GM19324 (cell line): Measurements from ENCODE around the gene SNX21.
"Not testable (repeated sequence)": the region's sequence is repeated elsewhere in the genome, so short reads cannot be mapped to it uniquely, and the experiment has no call there.

Source experiments
- ATAC-seq: cut with Tn5 transposase; IDR thresholded peaks from one replicate; pipeline ENCODE4 v1.9.1; 2021; ENCODE audit warnings: mild to moderate bottlenecking, moderate library complexity; ENCODE audit not compliant: unreplicated experiment, low FRiP score

Gene SNX21

DNA sequence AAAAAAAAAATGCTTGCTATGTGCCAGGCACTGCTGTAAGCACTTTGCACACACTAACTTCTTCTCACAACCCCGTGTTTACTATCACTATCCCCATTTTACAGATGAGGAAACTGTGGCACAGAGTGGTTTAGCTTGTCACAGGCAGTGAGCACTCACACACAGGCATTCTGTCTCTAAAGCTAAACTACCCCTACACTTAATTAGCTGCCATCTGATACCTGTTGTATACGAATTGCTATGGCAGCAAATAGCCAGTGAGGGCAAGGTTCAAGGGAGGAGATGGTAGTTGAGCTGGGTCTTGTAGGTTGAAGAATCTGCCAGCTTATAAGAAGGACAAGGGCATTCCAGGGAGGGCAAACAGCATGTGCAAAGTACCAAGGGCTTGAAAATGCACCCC lies 11.7 kb upstream of the SNX21 start:
- ATAC-seq: no peak

GRCh38 chr20:45822857-45823256 lies 10.7 kb upstream of the SNX21 start:
- no peak for ATAC-seq

GRCh38 chr20:45823949-45824835 lies 9.4 kb upstream of the SNX21 start:
- no peak for ATAC-seq

GRCh38 chr20:45826381-45827019 lies 7.1 kb upstream of the SNX21 start:
- ATAC-seq: no peak

GRCh38 chr20:45827030-45827652 lies 6.5 kb upstream of the SNX21 start, which contains the start of gene TNNC2:
Gene TNNC2 (minus strand): TSS chr20:45827312. CDS start chr20:45827248, 64 bp downstream.
- ATAC-seq: no peak

DNA sequence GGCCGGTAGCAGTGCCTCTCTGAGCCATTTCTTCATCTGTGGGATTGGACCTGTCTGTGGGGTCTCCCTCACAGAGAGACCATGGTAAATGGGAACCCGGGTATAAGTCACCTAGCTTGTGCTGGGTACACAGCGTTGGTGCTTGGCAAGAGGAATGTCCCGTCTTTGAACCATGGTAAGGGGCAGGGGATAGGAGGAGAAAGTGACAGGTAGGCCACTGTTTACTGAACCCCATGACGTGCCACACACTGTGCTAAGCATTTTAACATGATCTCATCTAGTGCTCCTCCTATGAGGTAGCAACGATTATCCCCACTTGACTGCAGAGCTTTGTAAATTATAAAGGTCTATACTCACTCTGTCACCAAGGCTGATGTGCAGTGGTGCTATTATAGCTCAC lies 5.9 kb upstream of the SNX21 start:
- no peak for ATAC-seq

DNA sequence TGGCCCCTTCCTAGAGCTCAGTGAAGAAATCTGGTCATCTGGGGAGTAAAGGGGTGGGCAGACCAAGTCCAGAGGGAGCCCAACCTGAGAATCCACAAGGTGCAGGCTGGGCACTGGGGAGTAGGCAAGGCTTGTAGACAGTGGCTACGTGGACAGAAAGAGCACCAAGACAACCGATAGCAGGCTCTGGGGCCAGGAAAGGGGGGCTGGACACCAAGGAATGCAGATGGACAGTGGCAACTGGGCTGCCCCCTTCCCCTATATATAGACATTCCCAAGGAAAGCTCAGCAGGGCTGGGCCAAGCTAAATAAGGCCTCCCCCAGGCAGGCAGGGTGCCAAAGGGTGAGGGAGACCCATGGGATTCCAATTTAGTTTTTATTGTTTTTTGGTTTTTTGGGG lies 5.0 kb upstream of the SNX21 start:
- no peak for ATAC-seq

DNA sequence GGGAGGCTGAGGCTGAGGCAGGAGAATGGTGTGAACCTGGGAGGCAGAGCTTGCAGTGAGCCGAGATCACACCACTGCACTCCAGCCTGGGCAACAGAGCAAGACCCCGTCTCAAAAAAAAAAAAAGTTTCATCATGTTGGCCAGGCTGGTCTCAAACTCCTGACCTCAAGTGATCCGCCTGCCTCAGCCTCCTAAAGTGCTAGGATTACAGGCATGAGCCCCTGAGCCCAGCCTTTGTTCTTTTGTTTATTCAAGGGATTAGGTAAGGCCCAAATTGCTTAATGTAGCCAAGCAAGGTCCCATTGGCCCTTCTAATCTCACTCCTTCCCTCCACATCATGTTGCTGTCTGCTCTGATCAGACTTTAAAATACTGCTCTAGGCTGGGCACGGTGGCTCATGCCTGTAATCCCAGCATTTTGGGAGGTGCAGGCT lies 3.9 kb upstream of the SNX21 start:
- ATAC-seq: not testable (repeated sequence)

DNA sequence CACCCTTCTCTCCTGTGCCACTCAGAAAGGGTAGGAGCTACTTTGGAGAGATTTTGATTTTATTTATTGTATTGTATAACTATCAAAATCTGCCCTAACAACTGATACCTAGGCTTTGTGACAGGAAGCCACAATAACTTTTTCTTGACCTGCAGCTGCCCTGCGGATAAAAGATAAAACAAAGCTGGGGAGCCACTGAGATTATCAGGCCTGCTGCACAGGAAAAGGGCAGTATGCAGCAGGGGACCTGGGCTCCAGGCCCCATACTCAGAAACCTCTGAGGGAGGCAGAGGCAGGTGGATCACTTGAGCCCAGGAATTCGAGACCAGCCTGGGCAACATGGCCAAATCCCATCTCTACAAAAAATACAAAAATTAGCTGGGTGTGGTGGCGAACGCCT lies 980 bp upstream of the SNX21 start:
- no peak for ATAC-seq

DNA sequence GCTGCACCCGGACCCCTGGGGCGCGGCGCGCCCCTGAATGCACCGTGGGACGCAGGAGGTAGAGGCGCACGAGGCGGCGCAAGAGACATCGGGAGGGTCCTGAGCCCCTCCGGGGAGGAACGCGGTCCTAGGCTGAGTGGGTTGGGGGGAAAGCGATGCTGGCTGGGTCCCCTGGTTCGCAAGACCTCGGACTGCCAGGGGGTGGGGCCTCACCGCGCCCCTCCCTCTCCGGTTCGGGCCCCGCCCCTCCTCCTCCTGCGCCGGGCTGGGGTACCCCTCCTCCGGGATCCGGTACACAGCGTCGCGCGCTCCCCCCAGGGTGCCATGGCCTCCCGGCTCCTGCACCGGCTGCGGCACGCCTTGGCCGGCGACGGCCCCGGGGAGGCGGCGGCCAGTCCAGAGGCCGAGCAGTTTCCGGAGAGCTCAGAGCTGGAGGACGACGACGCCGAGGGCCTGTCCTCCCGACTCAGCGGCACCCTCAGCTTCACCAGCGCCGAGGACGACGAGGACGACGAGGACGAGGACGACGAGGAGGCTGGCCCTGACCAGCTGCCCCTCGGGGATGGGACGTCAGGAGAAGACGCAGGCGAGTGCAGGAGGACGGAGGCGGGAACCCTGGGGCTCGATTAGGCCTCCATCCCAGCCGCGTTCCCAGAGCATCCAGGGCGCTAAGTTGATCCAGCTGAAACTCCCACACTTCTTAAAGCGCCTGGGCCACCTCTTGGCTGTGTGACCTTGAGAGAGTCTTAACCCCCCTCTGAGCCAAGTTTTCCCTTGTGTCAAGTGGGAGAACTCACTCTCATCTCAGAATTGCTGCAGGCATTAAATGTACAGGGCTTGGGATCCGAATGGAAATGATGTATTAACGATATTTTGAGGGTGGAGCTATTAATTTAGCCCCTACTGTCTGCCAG lies 541 bp downstream of the SNX21 start:
- no peak for ATAC-seq

- no peak for ATAC-seq
Measured at GRCh38 chr20:45834797-45835161, 1.2 kb downstream of the SNX21 start.

- ATAC-seq: no peak
Measured at GRCh38 chr20:45835329-45835765, 1.7 kb downstream of the SNX21 start.

- ATAC-seq: no peak
Measured at GRCh38 chr20:45835825-45836224, 2.2 kb downstream of the SNX21 start.

- ATAC-seq: no peak
Measured at GRCh38 chr20:45836841-45837240, 3.2 kb downstream of the SNX21 start.

DNA sequence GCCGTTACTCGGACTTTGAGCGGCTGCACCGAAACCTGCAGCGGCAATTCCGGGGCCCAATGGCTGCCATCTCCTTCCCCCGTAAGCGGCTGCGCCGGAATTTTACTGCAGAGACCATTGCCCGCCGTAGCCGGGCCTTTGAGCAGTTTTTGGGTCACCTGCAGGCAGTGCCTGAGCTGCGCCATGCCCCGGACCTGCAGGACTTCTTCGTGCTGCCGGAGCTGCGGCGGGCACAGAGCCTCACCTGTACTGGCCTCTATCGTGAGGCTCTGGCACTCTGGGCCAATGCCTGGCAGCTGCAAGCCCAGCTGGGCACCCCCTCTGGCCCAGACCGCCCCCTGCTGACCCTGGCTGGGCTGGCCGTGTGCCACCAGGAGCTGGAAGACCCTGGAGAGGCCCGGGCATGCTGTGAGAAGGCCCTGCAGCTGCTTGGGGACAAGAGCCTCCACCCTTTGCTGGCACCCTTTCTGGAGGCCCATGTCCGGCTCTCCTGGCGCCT lies 7.2 kb downstream of the SNX21 start:
- ATAC-seq: no peak

DNA sequence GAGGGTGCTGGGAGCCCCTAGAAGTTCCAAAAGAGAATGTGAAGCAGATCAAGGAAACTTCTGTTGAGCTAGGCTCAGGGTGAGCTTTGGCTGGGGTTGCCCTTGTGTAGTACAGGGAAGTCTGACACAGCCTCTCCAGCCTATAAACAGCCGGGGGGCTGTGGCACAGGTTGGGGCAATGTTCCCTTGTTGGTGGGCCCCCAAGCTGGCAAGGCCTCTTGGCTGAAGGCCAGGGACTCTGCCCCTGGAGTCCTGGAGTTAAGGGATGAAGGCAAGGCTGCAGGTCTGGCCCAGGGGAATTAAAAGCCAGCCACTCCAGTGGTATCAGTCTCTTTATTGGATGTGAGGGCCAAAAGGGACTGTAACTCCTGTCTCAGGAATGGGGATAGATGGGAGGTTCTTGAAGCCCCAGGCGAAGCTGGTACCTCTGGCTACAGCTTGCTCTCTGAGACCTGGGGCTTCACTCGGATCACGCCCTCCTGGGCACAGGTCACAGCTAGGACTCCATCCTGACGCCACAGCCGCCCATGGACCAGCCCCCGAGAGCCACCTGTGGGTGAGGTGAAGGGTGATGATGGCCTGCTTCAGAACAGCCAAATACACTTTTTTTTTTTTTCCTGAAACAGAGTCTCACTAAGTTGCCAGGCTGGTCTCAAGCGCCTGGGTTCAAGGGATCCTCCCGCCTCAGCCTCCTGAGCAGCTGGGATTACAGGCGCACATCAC lies 8.0 kb downstream of the SNX21 start:
- ATAC-seq: no peak

DNA sequence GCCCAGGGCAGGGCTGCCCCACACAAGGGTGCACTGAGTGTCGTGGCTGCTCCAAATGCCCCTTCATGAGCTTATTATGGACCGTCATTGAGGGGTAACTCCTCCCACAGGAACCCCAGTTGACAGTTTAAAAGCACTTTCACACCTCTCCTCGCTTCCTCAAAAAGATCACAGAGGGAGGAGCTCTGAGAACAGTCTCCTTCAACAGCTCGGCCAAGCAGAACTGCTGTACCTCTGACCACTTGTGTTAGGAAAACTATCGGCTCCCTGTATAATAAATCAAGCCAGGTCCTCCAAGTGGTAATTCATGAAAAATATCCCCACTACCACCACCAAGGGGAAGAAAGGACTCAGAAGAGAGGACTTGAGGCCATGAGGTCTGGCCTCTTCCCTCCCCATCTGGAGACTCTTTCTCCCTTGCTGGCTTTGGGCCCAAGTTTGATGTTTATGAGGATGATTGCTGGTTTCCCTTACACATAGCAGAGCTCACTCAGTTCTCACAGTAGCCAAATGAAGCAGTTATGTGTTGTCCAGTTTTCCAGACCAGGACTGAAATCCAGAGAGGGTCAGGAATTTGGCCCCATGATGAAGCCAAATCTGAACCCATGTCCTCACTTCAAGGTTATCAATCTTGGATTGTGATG lies 8.7 kb downstream of the SNX21 start:
- no peak for ATAC-seq

DNA sequence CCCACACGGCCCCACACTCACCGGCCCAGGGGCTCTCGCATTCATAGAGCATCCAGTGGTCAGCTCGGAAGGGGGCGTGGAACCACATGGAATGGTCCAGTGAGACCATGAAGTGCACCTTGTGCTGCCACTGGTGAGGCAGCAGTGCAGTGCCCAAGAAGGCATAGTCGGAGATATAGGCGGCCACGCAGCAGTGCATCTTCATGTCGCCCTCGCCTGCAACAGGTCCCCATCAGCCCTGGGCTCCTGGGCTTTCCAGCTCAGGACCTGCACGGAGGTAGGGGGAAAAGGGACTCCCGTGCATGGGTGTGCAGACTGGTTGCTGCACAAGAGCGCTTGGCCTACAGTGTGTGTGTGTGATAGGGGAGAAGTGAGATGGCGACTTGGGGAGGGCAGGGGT lies 9.9 kb downstream of the SNX21 start:
- no peak for ATAC-seq

DNA sequence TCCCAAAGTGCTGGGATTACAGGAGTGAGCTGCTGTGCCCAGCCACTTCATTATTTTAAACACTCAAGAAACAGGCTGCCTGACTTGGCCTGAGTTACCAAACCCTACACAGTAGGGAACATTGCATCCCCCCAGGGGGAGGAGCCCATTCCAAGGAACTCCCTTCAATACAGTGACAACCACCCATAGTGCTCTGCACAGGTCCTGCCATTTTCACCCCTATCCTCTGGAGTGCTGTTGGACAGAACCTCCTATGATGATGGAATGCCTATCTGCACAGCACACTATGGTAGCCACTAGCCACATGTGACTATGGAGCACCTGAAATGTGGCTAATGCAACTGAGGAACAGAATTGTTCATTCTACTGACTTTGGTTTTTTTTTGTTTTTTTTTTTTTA lies 11.9 kb downstream of the SNX21 start:
- no peak for ATAC-seq
